ENCODE data around the gene IL6R.

IL6R gene

GRCh38 chr1:154445040-154445472, 39.9 kb downstream of the IL6R start:
- peak; percentile 63 for DNase-seq
- Mint-ChIP-seq H3K9me3 (no peaks in the 10 kb centered on the region), H3K4me1 (ENCODE audit: low read depth) (peaks cover 53% of the 10 kb centered on the region), H3K27me3 (no peaks in the 10 kb centered on the region), H3K36me3 (ENCODE audit: low read depth) (peaks cover 46% of the 10 kb centered on the region), H3K4me3 (no peak overlapping the region), H3K27ac (peak overlapping the region; percentile 87)

DNA sequence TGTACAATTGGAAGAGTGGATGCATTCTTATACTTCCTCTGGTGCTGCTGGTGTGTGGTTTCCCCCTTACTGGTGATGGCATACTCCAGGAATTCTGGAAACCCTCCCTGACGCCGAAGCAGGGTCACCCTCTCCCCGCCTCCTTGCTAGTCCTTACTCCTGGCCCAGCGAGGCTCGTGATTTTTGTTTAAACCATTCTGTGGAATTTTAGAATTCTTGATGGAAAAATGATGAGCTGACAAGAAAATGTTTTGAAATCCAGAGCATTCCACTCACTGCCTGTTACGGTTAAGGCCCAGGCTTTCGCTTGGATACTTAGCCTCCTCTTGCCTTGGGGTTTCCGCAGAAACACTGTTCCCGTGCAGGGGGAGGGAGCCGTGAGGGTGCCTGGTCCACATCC, 41.1 kb downstream of the IL6R start:
- DNase-seq: no peak
- Mint-ChIP-seq H3K9me3 (no peaks in the 10 kb centered on the region), H3K4me3 (no peak overlapping the region), H3K27me3 (no peaks in the 10 kb centered on the region), H3K27ac (no peak overlapping the region), H3K4me1 (ENCODE audit: low read depth) (peaks cover 41% of the 10 kb centered on the region), H3K36me3 (ENCODE audit: low read depth) (peaks cover 54% of the 10 kb centered on the region)

- no peak for DNase-seq
- Mint-ChIP-seq H3K4me3 (no peak overlapping the region), H3K4me1 (ENCODE audit: low read depth) (peaks cover 36% of the 10 kb centered on the region), H3K9me3 (no peaks in the 10 kb centered on the region), H3K27ac (no peak overlapping the region), H3K36me3 (ENCODE audit: low read depth) (peaks cover 58% of the 10 kb centered on the region), H3K27me3 (no peaks in the 10 kb centered on the region)
Measured at GRCh38 chr1:154446789-154447188, 41.6 kb downstream of the IL6R start.

DNA sequence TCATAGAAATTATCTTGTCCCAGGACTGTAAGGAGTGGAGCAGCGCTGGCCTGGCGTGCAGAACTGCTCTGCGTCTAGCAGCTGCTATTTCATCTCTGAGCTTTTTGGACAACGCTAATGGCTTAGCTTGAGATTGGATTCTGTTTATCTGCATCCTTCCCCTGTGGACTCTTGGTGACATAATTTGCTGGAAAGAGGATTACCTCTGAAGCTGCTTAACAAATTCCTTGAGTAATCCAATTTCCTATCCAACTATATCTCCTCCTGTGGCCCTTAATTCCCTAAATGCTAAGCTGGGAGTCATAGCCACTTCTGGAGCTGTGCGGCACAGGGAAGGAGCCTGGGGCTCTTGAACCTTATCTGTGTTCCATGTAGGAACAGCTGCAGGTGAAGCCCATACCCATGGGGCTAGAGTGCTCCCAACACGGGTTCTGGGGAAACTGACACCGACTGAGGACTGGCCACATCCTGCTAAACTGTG, 43.2 kb downstream of the IL6R start:
- Mint-ChIP-seq H3K9me3 (no peaks in the 10 kb centered on the region), H3K4me1 (ENCODE audit: low read depth) (peaks cover 27% of the 10 kb centered on the region), H3K36me3 (ENCODE audit: low read depth) (peaks cover 62% of the 10 kb centered on the region), H3K27me3 (no peaks in the 10 kb centered on the region), H3K4me3 (no peak overlapping the region), H3K27ac (no peak overlapping the region)
- no peak for DNase-seq

- Mint-ChIP-seq H3K27me3 (no peaks in the 10 kb centered on the region), H3K36me3 (ENCODE audit: low read depth) (peaks cover 75% of the 10 kb centered on the region), H3K27ac (no peak overlapping the region), H3K4me1 (ENCODE audit: low read depth) (peaks cover 20% of the 10 kb centered on the region), H3K9me3 (no peaks in the 10 kb centered on the region), H3K4me3 (no peak overlapping the region)
- no peak for DNase-seq
Measured at GRCh38 chr1:154453161-154453560, 48.0 kb downstream of the IL6R start.

- H3K4me1 Mint-ChIP-seq (ENCODE audit: low read depth): peaks cover 20% of the 10 kb centered on the region
- peaks cover 73% of the 10 kb centered on the region for H3K36me3 Mint-ChIP-seq (ENCODE audit: low read depth)
- H3K27ac Mint-ChIP-seq: no peak overlapping the region
- H3K4me3 Mint-ChIP-seq: no peak overlapping the region
- H3K27me3 Mint-ChIP-seq: no peaks in the 10 kb centered on the region
- no peaks in the 10 kb centered on the region for H3K9me3 Mint-ChIP-seq
- DNase-seq: no peak
Measured at GRCh38 chr1:154453574-154454352, 48.6 kb downstream of the IL6R start.

GRCh38 chr1:154454386-154455120, 49.4 kb downstream of the IL6R start:
- H3K4me1 Mint-ChIP-seq (ENCODE audit: low read depth): peaks cover 23% of the 10 kb centered on the region
- H3K27me3 Mint-ChIP-seq: no peaks in the 10 kb centered on the region
- H3K9me3 Mint-ChIP-seq: no peaks in the 10 kb centered on the region
- peaks cover 76% of the 10 kb centered on the region for H3K36me3 Mint-ChIP-seq (ENCODE audit: low read depth)
- no peak overlapping the region for H3K4me3 Mint-ChIP-seq
- H3K27ac Mint-ChIP-seq: no peak overlapping the region
- no peak for DNase-seq

GRCh38 chr1:154456631-154457030, 51.5 kb downstream of the IL6R start:
- H3K36me3 Mint-ChIP-seq (ENCODE audit: low read depth): peaks cover 67% of the 10 kb centered on the region

GRCh38 chr1:154459080-154459479, 53.9 kb downstream of the IL6R start:
- H3K27me3 Mint-ChIP-seq: no peaks in the 10 kb centered on the region
- peaks cover 49% of the 10 kb centered on the region for H3K4me1 Mint-ChIP-seq (ENCODE audit: low read depth)
- DNase-seq: no peak
- peaks cover 49% of the 10 kb centered on the region for H3K36me3 Mint-ChIP-seq (ENCODE audit: low read depth)
- no peak overlapping the region for H3K4me3 Mint-ChIP-seq
- H3K27ac Mint-ChIP-seq: no peak overlapping the region
- no peaks in the 10 kb centered on the region for H3K9me3 Mint-ChIP-seq

More at GRCh38 chr1:154456631-154457030, 51.5 kb downstream of the IL6R start:
- no peaks in the 10 kb centered on the region for H3K9me3 Mint-ChIP-seq
- no peak for DNase-seq
- no peaks in the 10 kb centered on the region for H3K27me3 Mint-ChIP-seq
- H3K4me3 Mint-ChIP-seq: no peak overlapping the region
- H3K4me1 Mint-ChIP-seq (ENCODE audit: low read depth): peaks cover 41% of the 10 kb centered on the region
- no peak overlapping the region for H3K27ac Mint-ChIP-seq

DNA sequence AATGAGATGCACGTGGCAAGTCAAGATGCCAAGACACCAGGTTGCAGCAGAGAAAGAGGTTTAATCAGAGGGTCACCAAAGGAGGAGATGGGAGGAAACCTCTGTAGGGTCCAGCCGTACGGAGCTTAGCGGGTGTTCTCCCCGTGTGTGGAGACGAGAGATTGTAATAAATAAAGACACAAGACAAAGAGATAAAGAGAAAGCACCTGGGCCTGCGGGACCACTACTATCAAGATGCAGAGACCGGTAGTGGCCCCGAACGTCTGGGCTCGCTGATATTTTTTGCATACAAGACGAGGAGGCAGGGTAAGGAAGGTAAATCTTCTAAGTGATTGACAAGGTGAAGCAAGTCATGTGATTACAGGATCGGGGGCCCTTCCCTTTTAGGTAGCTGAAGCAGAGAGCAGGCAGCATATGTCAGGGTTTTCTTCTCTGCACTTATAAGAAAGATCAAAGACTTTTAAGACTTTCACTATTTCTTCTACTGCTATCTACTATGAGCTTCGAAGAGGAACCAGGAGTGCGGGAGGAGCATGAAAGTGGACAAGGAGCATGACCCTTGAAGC, 55.6 kb downstream of the IL6R start:
- Mint-ChIP-seq H3K27me3 (no peaks in the 10 kb centered on the region), H3K4me1 (ENCODE audit: low read depth) (peaks cover 58% of the 10 kb centered on the region), H3K36me3 (ENCODE audit: low read depth) (peaks cover 44% of the 10 kb centered on the region), H3K27ac (peak overlapping the region; percentile 79), H3K9me3 (no peaks in the 10 kb centered on the region), H3K4me3 (peak overlapping the region; percentile 1)
- DNase-seq: no peak

GRCh38 chr1:154463512-154463990, 58.4 kb downstream of the IL6R start:
- Mint-ChIP-seq H3K36me3 (ENCODE audit: low read depth) (peaks cover 25% of the 10 kb centered on the region), H3K9me3 (no peaks in the 10 kb centered on the region), H3K4me3 (peak overlapping the region; percentile 37), H3K4me1 (ENCODE audit: low read depth) (peaks cover 86% of the 10 kb centered on the region), H3K27ac (peak overlapping the region; percentile 83), H3K27me3 (no peaks in the 10 kb centered on the region)
- DNase-seq: peak; percentile 72

GRCh38 chr1:154465621-154466195, 60.6 kb downstream of the IL6R start:
- Mint-ChIP-seq H3K4me3 (no peak overlapping the region), H3K27ac (peak overlapping the region; percentile 76)

GRCh38 chr1:154466206-154466605, 61.1 kb downstream of the IL6R start:
- Mint-ChIP-seq H3K36me3 (ENCODE audit: low read depth) (peaks cover 13% of the 10 kb centered on the region), H3K27ac (peak overlapping the region; percentile 76), H3K9me3 (no peaks in the 10 kb centered on the region), H3K4me1 (ENCODE audit: low read depth) (peaks cover 71% of the 10 kb centered on the region), H3K4me3 (peak overlapping the region; percentile 23), H3K27me3 (no peaks in the 10 kb centered on the region)
- no peak for DNase-seq

More at GRCh38 chr1:154465621-154466195, 60.6 kb downstream of the IL6R start:
- H3K36me3 Mint-ChIP-seq (ENCODE audit: low read depth): peaks cover 15% of the 10 kb centered on the region
- H3K4me1 Mint-ChIP-seq (ENCODE audit: low read depth): peaks cover 74% of the 10 kb centered on the region
- H3K27me3 Mint-ChIP-seq: no peaks in the 10 kb centered on the region
- no peaks in the 10 kb centered on the region for H3K9me3 Mint-ChIP-seq
- no peak for DNase-seq

DNA sequence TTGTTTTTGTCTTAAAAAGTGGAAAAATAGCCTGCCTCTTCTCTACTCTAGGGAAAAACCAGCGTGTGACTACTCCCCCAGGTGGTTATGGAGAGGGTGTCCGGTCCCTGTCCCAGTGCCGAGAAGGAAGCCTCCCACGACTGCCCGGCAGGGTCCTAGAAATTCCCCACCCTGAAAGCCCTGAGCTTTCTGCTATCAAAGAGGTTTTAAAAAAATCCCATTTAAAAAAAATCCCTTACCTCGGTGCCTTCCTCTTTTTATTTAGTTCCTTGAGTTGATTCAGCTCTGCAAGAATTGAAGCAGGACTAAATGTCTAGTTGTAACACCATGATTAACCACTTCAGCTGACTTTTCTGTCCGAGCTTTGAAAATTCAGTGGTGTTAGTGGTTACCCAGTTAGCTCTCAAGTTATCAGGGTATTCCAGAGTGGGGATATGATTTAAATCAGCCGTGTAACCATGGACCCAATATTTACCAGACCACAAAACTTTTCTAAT, 61.8 kb downstream of the IL6R start:
- H3K4me1 Mint-ChIP-seq (ENCODE audit: low read depth): peaks cover 65% of the 10 kb centered on the region
- DNase-seq: no peak
- peak overlapping the region; percentile 4 for H3K4me3 Mint-ChIP-seq
- peak overlapping the region; percentile 79 for H3K27ac Mint-ChIP-seq
- H3K9me3 Mint-ChIP-seq: no peaks in the 10 kb centered on the region
- no peaks in the 10 kb centered on the region for H3K27me3 Mint-ChIP-seq
- H3K36me3 Mint-ChIP-seq (ENCODE audit: low read depth): peaks cover 10% of the 10 kb centered on the region
